ENCODE measurements around the gene CA6.

- no peak for TF ChIP-seq CTCF (IDR thresholded peaks at IDR 0.05)
- TF ChIP-seq EZH2phosphoT487 (IDR thresholded peaks at IDR 0.05) = no peak
These were observed 18.7 kb upstream of the CA6 start for GRCh38 chr1:8926707-8927694.
